GM12878 (cell line): Measurements from ENCODE around the gene LANCL1. TPM values are rescaled to one million over a fixed set of nuclear protein-coding genes. Genes with fewer than 3 reads are reported as not detected.

ENCODE experiments used
- ATAC-seq: fragments of 200-7000 bp; cut with Tn5 transposase; 3 replicates; pipeline ENCODE4 v1.9.1; 2020; ENCODE audit warnings: mild to moderate bottlenecking, moderate library complexity
- BruUV-seq: library from RNA; stranded (reverse); fragments of 400-500 nt; replicated peaks from 2 replicates; lab custom pipeline; 2021; lab: Mats Ljungman, UMichigan
- CTCF ChIA-PET: fragments of 300-600 bp; sonication (Branson Sonifier 250); formaldehyde crosslinking; extraction: SDS; loops from one replicate; lab custom pipeline; 2021; ENCODE audit warnings: inconsistent platforms; lab: Yijun Ruan, JAX
- POLR2A ChIA-PET: fragments of 350-600 bp; formaldehyde crosslinking; extraction: SDS; loops from one replicate; lab custom pipeline; 2021; ENCODE audit warnings: inconsistent platforms; lab: Charles Lee
- RAD21 ChIA-PET: fragments of 300-600 bp; sonication (Branson Sonifier 250); formaldehyde crosslinking; loops from one replicate; lab custom pipeline; 2023; ENCODE audit warnings: antibody characterized with exemption; ENCODE audit not compliant: unreplicated experiment; lab: Charles Lee
- SMC1A ChIA-PET: fragments of 300-600 bp; sonication (Branson Sonifier 250); formaldehyde crosslinking; loops from one replicate; lab custom pipeline; 2023; ENCODE audit not compliant: unreplicated experiment, uncharacterized antibody; lab: Charles Lee
- DNase-seq: peaks from one replicate; pipeline ENCODE4 v3.0.0-alpha.2; 2011; ENCODE audit warnings: low read depth, low spot score
- FAIRE-seq: peaks from 3 replicates; lab custom pipeline; 2011; peaks lifted over from hg19 to GRCh38; lab: Jason Lieb, UNC
- H2AFZ ChIP-seq: 2 replicates; pipeline ENCODE4 v1.6.0; 2011; ENCODE audit warnings: low read depth, low read length, control low read depth; ENCODE audit not compliant: control insufficient read depth
- H3K27ac ChIP-seq: 2 replicates; pipeline ENCODE4 v1.5.1; 2011; ENCODE audit warnings: control low read depth; ENCODE audit not compliant: control insufficient read depth, insufficient read depth
- H3K27me3 ChIP-seq, 2 experiments: replicated peaks in 1 of 2; 2 replicates each; pipeline versions ENCODE4 v1.6.0 to v1.6.1; 2011; ENCODE audit warnings: low read length in 1 of 2; ENCODE audit not compliant: control insufficient read depth in 2 of 2, insufficient read depth in 2 of 2
- H3K36me3 ChIP-seq, 2 experiments: 2 replicates each; pipeline ENCODE4 v1.5.1; 2011; ENCODE audit warnings: low read length in 1 of 2; ENCODE audit not compliant: control insufficient read depth in 2 of 2, insufficient read depth in 2 of 2
- H3K4me1 ChIP-seq: 2 replicates; pipeline ENCODE4 v1.6.1; 2011; ENCODE audit warnings: mild to moderate bottlenecking, low read length, moderate library complexity, mixed read lengths; ENCODE audit not compliant: control insufficient read depth, insufficient read depth
- H3K4me2 ChIP-seq: 2 replicates; pipeline ENCODE4 v1.6.0; 2011; ENCODE audit warnings: control low read depth; ENCODE audit not compliant: control insufficient read depth, insufficient read depth
- H3K4me3 ChIP-seq: fragments of 200-600 bp; sonication (generic); 2 replicates; pipeline ENCODE4 v1.5.1; 2016
- H3K79me2 ChIP-seq: 2 replicates; pipeline ENCODE4 v1.6.0; 2011; ENCODE audit warnings: low read length; ENCODE audit not compliant: control insufficient read depth, insufficient read depth
- H3K9ac ChIP-seq: 2 replicates; pipeline ENCODE4 v1.8.0; 2011; ENCODE audit warnings: low read length, control low read depth, mixed read lengths; ENCODE audit not compliant: control insufficient read depth, insufficient read depth
- H3K9me3 ChIP-seq: replicated peaks from 3 replicates; pipeline ENCODE4 v1.5.1; 2011; ENCODE audit warnings: mild to moderate bottlenecking, low read length; ENCODE audit not compliant: control insufficient read depth, insufficient read depth
- H4K20me1 ChIP-seq: 2 replicates; pipeline ENCODE4 v1.6.0; 2011; ENCODE audit not compliant: control insufficient read depth, insufficient read depth
- CHD4 ChIP-seq: fragments of 200-600 bp; sonication (generic); IDR thresholded peaks from 2 replicates; pipeline ENCODE4 v1.6.1; 2016; ENCODE audit warnings: mild to moderate bottlenecking
- DPF2 ChIP-seq: fragments of 450-650 bp; IDR thresholded peaks from 2 replicates; pipeline ENCODE4 v1.6.1; 2017; ENCODE audit warnings: mild to moderate bottlenecking
- EP300 ChIP-seq, 2 experiments: fragments of 150-350 bp in 1 of 2; IDR thresholded peaks; 2 replicates each; pipeline ENCODE4 v1.6.1; 2011 to 2012; ENCODE audit warnings: low read depth in 2 of 2, low read length in 2 of 2, borderline replicate concordance in 1 of 2, improper control_type of control experiment in 1 of 2, inconsistent platforms in 1 of 2; ENCODE audit not compliant: control insufficient read depth in 1 of 2
- EZH2 ChIP-seq: IDR thresholded peaks from 2 replicates; pipeline ENCODE4 v1.6.1; 2012; ENCODE audit warnings: low read depth, mild to moderate bottlenecking, control low read depth, inconsistent platforms, low read length, borderline replicate concordance; ENCODE audit not compliant: control insufficient read depth
- HCFC1 ChIP-seq: fragments of 150-350 bp; IDR thresholded peaks from 2 replicates; pipeline ENCODE4 v1.6.1; 2014; ENCODE audit warnings: low read length
- IRF4 ChIP-seq: IDR thresholded peaks from 2 replicates; pipeline ENCODE4 v1.6.1; 2011; ENCODE audit warnings: low read depth, low read length
- NFIC ChIP-seq: IDR thresholded peaks from 2 replicates; pipeline ENCODE4 v1.6.1; 2012; ENCODE audit warnings: low read depth, mild to moderate bottlenecking, inconsistent platforms, low read length, moderate library complexity
- PAX5 ChIP-seq: IDR thresholded peaks from 2 replicates; pipeline ENCODE4 v1.6.1; 2011; ENCODE audit warnings: low read depth, low read length, borderline replicate concordance
- SIN3A ChIP-seq: IDR thresholded peaks from 2 replicates; pipeline ENCODE4 v1.6.1; 2012; ENCODE audit warnings: low read depth, low read length, improper control_type of control experiment
- TCF3 ChIP-seq: IDR thresholded peaks from 2 replicates; pipeline ENCODE4 v1.6.1; 2012; ENCODE audit warnings: low read depth, mild to moderate bottlenecking, low read length, borderline replicate concordance; ENCODE audit not compliant: insufficient read depth
- WGBS: methylation state at CpG from one replicate; pipeline ENCODE4 v1.1.6; 2016; ENCODE audit warnings: low lambda C conversion rate; ENCODE audit not compliant: insufficient replicate concordance, insufficient coverage; ENCODE audit errors: missing lambda C conversion rate; 5-methylcytosine and 5-hydroxymethylcytosine counted together
- in situ Hi-C: fragments of 300-500 bp; cut with MboI; formaldehyde crosslinking; loops from 9 replicates; pipeline ENCODE4 v1.14.3; 2018; ENCODE audit warnings: mixed read lengths
- intact Hi-C: fragments of 100-400 bp; cut with micrococcal nuclease; formaldehyde crosslinking; loops from one replicate; pipeline ENCODE4 v1.14.2; 2022; ENCODE audit not compliant: unreplicated experiment
- polyA plus RNA-seq, 11 experiments: library from polyadenylated mRNA; depleted of rRNA in 4 of 11; unstranded in 6 of 11; stranded (reverse) in 5 of 11; fragments of >200 nt; fragmentation: Nextera tagmentation in 4 of 11; fragmentation: Illumina TruSeq in 1 of 11; extraction: Ambion mirVana in 4 of 11; extraction: Trizol in 1 of 11; gene quantifications; 1 replicate in 1 of 11; 2 replicates in 10 of 11; pipeline versions ENCODE4 v1.2.1 to v1.2.3, GENCODE V29; 2011 to 2016; ENCODE audit warnings: inconsistent platforms in 2 of 11, missing spikeins in 2 of 11, low read depth in 1 of 11
- total RNA-seq, 4 experiments: library from RNA; depleted of rRNA in 3 of 4; stranded (reverse); fragments of >200 nt in 3 of 4; fragmentation: Illumina TruSeq in 1 of 4; extraction: Trizol in 1 of 4; gene quantifications; 2 replicates each; pipeline versions ENCODE4 v1.2.1 to v1.2.3, GENCODE V29; 2013 to 2021
- TF ChIP-seq, protein P1 (sequence below): IDR thresholded peaks from 2 replicates; pipeline ENCODE4 v1.6.1; 2012; ENCODE audit warnings: low read depth, low read length, improper control_type of control experiment
- TF ChIP-seq, protein P2 (sequence below): fragments of 450-650 bp; formaldehyde crosslinking; IDR thresholded peaks from 2 replicates; pipeline ENCODE4 v1.4.0; 2022; ENCODE audit warnings: mild to moderate bottlenecking, moderate library complexity
- TF ChIP-seq, protein P3 (sequence below): IDR thresholded peaks from 2 replicates; pipeline ENCODE4 v1.6.1; 2012; ENCODE audit warnings: low read depth, low read length, improper control_type of control experiment

Gene LANCL1
- total and polyA plus RNA-seq, 10 of the 15 experiments (the other 5 are each of a cell fraction or from before 2014, with no cell fraction given): 13.6 to 79.1 (median 26.9) TPM

DNA sequence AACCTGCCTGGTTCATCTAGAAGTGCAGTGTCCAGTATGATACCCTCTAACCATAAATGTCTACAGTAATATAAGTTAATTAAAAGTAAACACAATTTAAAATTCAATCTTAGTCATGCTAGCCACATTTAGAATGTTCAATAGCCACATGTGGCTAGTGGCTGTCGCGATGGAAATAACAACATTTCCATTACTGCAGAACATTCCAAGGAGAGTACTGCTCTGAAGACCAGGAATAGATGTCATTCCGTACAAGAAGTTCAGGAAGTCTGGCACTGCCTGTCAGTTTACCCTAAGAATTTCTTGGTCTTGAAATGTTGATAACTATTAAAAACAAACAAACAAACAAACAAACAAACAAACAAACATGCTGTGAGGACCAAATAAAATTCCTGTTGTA, 17.2 kb downstream of the LANCL1 start:
- no peaks in the 10 kb centered on the region for H3K79me2 ChIP-seq
- H3K4me1 ChIP-seq: peaks cover 14% of the 10 kb centered on the region
- ATAC-seq (no peak), DNase-seq (no peak)
- CTCF ChIA-PET: interaction anchor here (0.6 to 4.7 kb wide), 4 partner anchors 11 to 55 kb away, joined by 3 to 42 read pairs (median 12); no protein-coding TSS in a partner anchor
- H3K4me2 ChIP-seq: no peak overlapping the region
- TF ChIP-seq HCFC1: no peak
- no peak for TF ChIP-seq PAX5
- TF ChIP-seq, protein P1, sequence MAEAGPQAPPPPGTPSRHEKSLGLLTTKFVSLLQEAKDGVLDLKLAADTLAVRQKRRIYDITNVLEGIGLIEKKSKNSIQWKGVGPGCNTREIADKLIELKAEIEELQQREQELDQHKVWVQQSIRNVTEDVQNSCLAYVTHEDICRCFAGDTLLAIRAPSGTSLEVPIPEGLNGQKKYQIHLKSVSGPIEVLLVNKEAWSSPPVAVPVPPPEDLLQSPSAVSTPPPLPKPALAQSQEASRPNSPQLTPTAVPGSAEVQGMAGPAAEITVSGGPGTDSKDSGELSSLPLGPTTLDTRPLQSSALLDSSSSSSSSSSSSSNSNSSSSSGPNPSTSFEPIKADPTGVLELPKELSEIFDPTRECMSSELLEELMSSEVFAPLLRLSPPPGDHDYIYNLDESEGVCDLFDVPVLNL: no peak
- TF ChIP-seq, protein P2, sequence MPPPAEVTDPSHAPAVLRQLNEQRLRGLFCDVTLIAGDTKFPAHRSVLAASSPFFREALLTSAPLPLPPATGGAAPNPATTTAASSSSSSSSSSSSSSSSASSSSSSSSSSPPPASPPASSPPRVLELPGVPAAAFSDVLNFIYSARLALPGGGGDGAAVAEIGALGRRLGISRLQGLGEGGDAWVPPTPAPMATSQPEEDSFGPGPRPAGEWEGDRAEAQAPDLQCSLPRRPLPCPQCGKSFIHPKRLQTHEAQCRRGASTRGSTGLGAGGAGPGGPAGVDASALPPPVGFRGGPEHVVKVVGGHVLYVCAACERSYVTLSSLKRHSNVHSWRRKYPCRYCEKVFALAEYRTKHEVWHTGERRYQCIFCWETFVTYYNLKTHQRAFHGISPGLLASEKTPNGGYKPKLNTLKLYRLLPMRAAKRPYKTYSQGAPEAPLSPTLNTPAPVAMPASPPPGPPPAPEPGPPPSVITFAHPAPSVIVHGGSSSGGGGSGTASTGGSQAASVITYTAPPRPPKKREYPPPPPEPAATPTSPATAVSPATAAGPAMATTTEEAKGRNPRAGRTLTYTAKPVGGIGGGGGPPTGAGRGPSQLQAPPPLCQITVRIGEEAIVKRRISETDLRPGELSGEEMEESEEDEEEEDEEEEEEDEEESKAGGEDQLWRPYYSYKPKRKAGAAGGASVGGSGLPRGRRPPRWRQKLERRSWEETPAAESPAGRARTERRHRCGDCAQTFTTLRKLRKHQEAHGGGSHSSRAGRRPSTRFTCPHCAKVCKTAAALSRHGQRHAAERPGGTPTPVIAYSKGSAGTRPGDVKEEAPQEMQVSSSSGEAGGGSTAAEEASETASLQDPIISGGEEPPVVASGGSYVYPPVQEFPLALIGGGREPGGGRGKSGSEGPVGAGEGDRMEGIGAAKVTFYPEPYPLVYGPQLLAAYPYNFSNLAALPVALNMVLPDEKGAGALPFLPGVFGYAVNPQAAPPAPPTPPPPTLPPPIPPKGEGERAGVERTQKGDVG (CRISPR knock-in tag): no peak
- TF ChIP-seq DPF2: no peak
- no peak for TF ChIP-seq CHD4
- TF ChIP-seq EZH2: no peak
- TF ChIP-seq NFIC: no peak
- no peak for TF ChIP-seq IRF4
- TF ChIP-seq EP300 (IDR thresholded peaks at IDR 0.05; ENCODE audit: borderline replicate concordance in 1 of 2, control insufficient read depth in 1 of 2, low read depth in 2 of 2, low read length in 2 of 2): no peak
- TF ChIP-seq SIN3A: no peak
- TF ChIP-seq, protein P3, sequence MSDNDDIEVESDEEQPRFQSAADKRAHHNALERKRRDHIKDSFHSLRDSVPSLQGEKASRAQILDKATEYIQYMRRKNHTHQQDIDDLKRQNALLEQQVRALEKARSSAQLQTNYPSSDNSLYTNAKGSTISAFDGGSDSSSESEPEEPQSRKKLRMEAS: no peak
- no peak for TF ChIP-seq TCF3
- TF ChIP-seq, all 136 proteins: peak for 0
- Histone ChIP-seq H3K9ac (no peak overlapping the region), H3K36me3 (peaks cover 0 to 13% of the 10 kb centered on the region in 2 experiments; a peak in 2 of 4 replicates), H2AFZ (no peak overlapping the region), H3K4me3 (no peak overlapping the region), H3K27me3 (no peaks in the 10 kb centered on the region), H3K9me3 (no peaks in the 10 kb centered on the region), H4K20me1 (no peaks in the 10 kb centered on the region), H3K27ac (no peak overlapping the region)
- in situ Hi-C loops (no loop called here), intact Hi-C loops (no loop called here)
- ChIA-PET SMC1A (interaction anchor here (1.0 to 4.6 kb wide), 5 partner anchors 13 to 159 kb away, joined by 3 to 44 read pairs (median 22); partner anchors contain the start of gene LANCL1), POLR2A (interaction anchor here (1.0 to 4.3 kb wide), 2 partner anchors 16 to 19 kb away, joined by 3 to 34 read pairs; partner anchors contain the start of gene LANCL1), RAD21 (interaction anchor here (0.6 to 2.3 kb wide), 2 partner anchors 14 to 96 kb away, joined by 3 to 11 read pairs; no protein-coding TSS in a partner anchor)
- no peak for FAIRE-seq
- BruUV-seq: no TSS peak
- 98% methylated on average over 3 of the region's 3 CpGs for WGBS
